HEK293T (cell line): ENCODE measurements around the gene ELF2.
"Not testable (repeated sequence)": the region's sequence is repeated elsewhere in the genome, so short reads cannot be mapped to it uniquely, and the experiment has no call there.

Experiments
- CTCF ChIA-PET: fragments of 350-600 bp; formaldehyde crosslinking; extraction: SDS; loops from one replicate; lab custom pipeline; 2021; ENCODE audit warnings: antibody characterized with exemption, inconsistent platforms; lab: Yijun Ruan, JAX
- POLR2A ChIA-PET: fragments of 350-600 bp; formaldehyde crosslinking; extraction: SDS; loops from one replicate; lab custom pipeline; 2020; ENCODE audit warnings: antibody characterized with exemption, inconsistent platforms; lab: Yijun Ruan, JAX
- DNase-seq: peaks from one replicate; pipeline ENCODE4 v3.0.0; 2012; ENCODE audit warnings: mixed read lengths; ENCODE audit errors: extremely low spot score
- ARNT ChIP-seq: fragments of 450-650 bp; IDR thresholded peaks from 2 replicates; pipeline ENCODE4 v1.6.1; 2017; ENCODE audit warnings: mild to moderate bottlenecking
- BHLHE40 ChIP-seq: fragments of 450-650 bp; IDR thresholded peaks from 2 replicates; pipeline ENCODE4 v1.6.1; 2016; ENCODE audit warnings: mild to moderate bottlenecking, moderate library complexity, borderline replicate concordance
- CTBP1 ChIP-seq: fragments of 450-650 bp; IDR thresholded peaks from 2 replicates; pipeline ENCODE4 v1.6.1; 2016; ENCODE audit warnings: borderline replicate concordance
- ELF4 ChIP-seq: fragments of 450-650 bp; IDR thresholded peaks from 2 replicates; pipeline ENCODE4 v1.6.1; 2017; ENCODE audit warnings: antibody characterized with exemption
- FOXA1 ChIP-seq: fragments of 450-650 bp; IDR thresholded peaks from 2 replicates; pipeline ENCODE4 v1.6.1; 2016; ENCODE audit warnings: mild to moderate bottlenecking
- FOXK2 ChIP-seq: fragments of 450-650 bp; IDR thresholded peaks from 2 replicates; pipeline ENCODE4 v1.6.1; 2016; ENCODE audit warnings: mild to moderate bottlenecking
- FOXM1 ChIP-seq: fragments of 450-650 bp; IDR thresholded peaks from 2 replicates; pipeline ENCODE4 v1.6.1; 2017; ENCODE audit warnings: mild to moderate bottlenecking, borderline replicate concordance
- HDGF ChIP-seq: fragments of 450-650 bp; IDR thresholded peaks from 2 replicates; pipeline ENCODE4 v1.6.1; 2017; ENCODE audit warnings: antibody characterized with exemption, borderline replicate concordance
- L3MBTL2 ChIP-seq: fragments of 450-650 bp; conservative IDR thresholded peaks from 2 replicates; pipeline ENCODE4 v1.6.1; 2016; ENCODE audit warnings: mild to moderate bottlenecking
- LEF1 ChIP-seq: fragments of 450-650 bp; IDR thresholded peaks from 2 replicates; pipeline ENCODE4 v1.6.1; 2017; ENCODE audit warnings: mild to moderate bottlenecking, borderline replicate concordance
- NFRKB ChIP-seq: fragments of 450-650 bp; IDR thresholded peaks from 2 replicates; pipeline ENCODE4 v1.6.1; 2016; ENCODE audit warnings: mild to moderate bottlenecking, moderate library complexity
- PKNOX1 ChIP-seq: fragments of 450-650 bp; IDR thresholded peaks from 2 replicates; pipeline ENCODE4 v1.6.1; 2016
- SP1 ChIP-seq: fragments of 450-650 bp; IDR thresholded peaks from 2 replicates; pipeline ENCODE4 v1.6.1; 2017
- SUZ12 ChIP-seq: fragments of 450-650 bp; IDR thresholded peaks from 2 replicates; pipeline ENCODE4 v1.6.1; 2016; ENCODE audit warnings: mild to moderate bottlenecking
- TARDBP ChIP-seq: fragments of 450-650 bp; IDR thresholded peaks from 2 replicates; pipeline ENCODE4 v1.6.1; 2016
- ZNF384 ChIP-seq: fragments of 450-650 bp; IDR thresholded peaks from 2 replicates; pipeline ENCODE4 v1.6.1; 2016

The ELF2 gene

GRCh38 chr4:139022835-139023234 is 154.2 kb downstream of the ELF2 start:
- CTCF ChIA-PET: interaction anchor here (0.6 to 6.4 kb wide), 3 partner anchors 8 to 393 kb away, joined by 3 to 47 read pairs (median 4); no protein-coding TSS in a partner anchor

GRCh38 chr4:139021071-139021470 is 155.9 kb downstream of the ELF2 start:
- POLR2A ChIA-PET: interaction anchor here (0.9 kb wide), 1 partner anchor 280 kb away, joined by 3 read pairs; no protein-coding TSS in a partner anchor
- not testable (repeated sequence) for DNase-seq
- CTCF ChIA-PET: interaction anchor here (0.6 to 6.4 kb wide), 3 partner anchors 10 to 1830 kb away, joined by 3 to 47 read pairs (median 3); no protein-coding TSS in a partner anchor

More at GRCh38 chr4:139022835-139023234, 154.2 kb downstream of the ELF2 start:
- TF ChIP-seq CTBP1 (no peak), FOXM1 (no peak), ZNF384 (no peak), ELF4 (no peak), FOXK2 (no peak), NFRKB (no peak), HDGF (no peak), ARNT (no peak), SP1 (no peak), SUZ12 (no peak), TARDBP (no peak)
- POLR2A ChIA-PET: no interaction called here
- no peak for DNase-seq

GRCh38 chr4:139020384-139020783 is 156.6 kb downstream of the ELF2 start:
- CTCF ChIA-PET: interaction anchor here (1.0 to 6.4 kb wide), 2 partner anchors 10 to 14 kb away, joined by 3 to 47 read pairs; no protein-coding TSS in a partner anchor
- DNase-seq: no peak
- POLR2A ChIA-PET: interaction anchor here (0.6 to 0.9 kb wide), 2 partner anchors 10 to 280 kb away, joined by 3 to 4 read pairs; no protein-coding TSS in a partner anchor
- no peak for TF ChIP-seq SP1
- TF ChIP-seq CTBP1: no peak
- TF ChIP-seq ZNF384: no peak
- no peak for TF ChIP-seq FOXA1
- no peak for TF ChIP-seq BHLHE40
- no peak for TF ChIP-seq ELF4
- no peak for TF ChIP-seq HDGF
- TF ChIP-seq TARDBP: no peak
- TF ChIP-seq FOXK2: no peak
- no peak for TF ChIP-seq PKNOX1
- no peak for TF ChIP-seq SUZ12
- TF ChIP-seq LEF1: no peak
- no peak for TF ChIP-seq L3MBTL2
- no peak for TF ChIP-seq ARNT
- no peak for TF ChIP-seq FOXM1
- no peak for TF ChIP-seq NFRKB

- no peak for TF ChIP-seq L3MBTL2
- TF ChIP-seq FOXK2: no peak
- no peak for TF ChIP-seq BHLHE40
- no peak for TF ChIP-seq ARNT
- TF ChIP-seq CTBP1: no peak
- no peak for TF ChIP-seq PKNOX1
- no peak for TF ChIP-seq TARDBP
- no peak for TF ChIP-seq ZNF384
- no peak for TF ChIP-seq FOXA1
- CTCF ChIA-PET: interaction anchor here (6.4 kb wide), 1 partner anchor 11 kb away, joined by 47 read pairs; no protein-coding TSS in a partner anchor
- DNase-seq: no peak
- POLR2A ChIA-PET: interaction anchor here (0.8 to 1.1 kb wide), 3 partner anchors 10 to 282 kb away, joined by 3 to 4 read pairs (median 3); partner anchors contain the start of genes ELF2 and NAA15
Observed at GRCh38 chr4:139018971-139019758, 157.9 kb downstream of the ELF2 start.

GRCh38 chr4:139018501-139018900 is 158.5 kb downstream of the ELF2 start:
- TF ChIP-seq BHLHE40: no peak
- TF ChIP-seq FOXA1: no peak
- TF ChIP-seq FOXK2: no peak
- TF ChIP-seq L3MBTL2: no peak
- no peak for TF ChIP-seq ZNF384
- TF ChIP-seq PKNOX1: no peak
- TF ChIP-seq TARDBP: no peak
- no peak for TF ChIP-seq SP1
- TF ChIP-seq FOXM1: no peak
- no peak for TF ChIP-seq ELF4
- TF ChIP-seq HDGF: no peak
- no peak for TF ChIP-seq CTBP1
- DNase-seq: no peak
- ChIA-PET POLR2A (interaction anchor here (0.8 to 1.1 kb wide), 3 partner anchors 10 to 283 kb away, joined by 3 to 4 read pairs (median 3); partner anchors contain the start of genes ELF2 and NAA15), CTCF (interaction anchor here (6.4 kb wide), 1 partner anchor 12 kb away, joined by 47 read pairs; no protein-coding TSS in a partner anchor)
